Adrenal gland (tissue), 12 donors: ENCODE measurements around the gene ZNF32. TPM values are rescaled to one million over a fixed set of nuclear protein-coding genes. Genes with fewer than 3 reads are reported as not detected.

Experiments
- DNase-seq, 7 donors: peaks; one replicate each; pipeline ENCODE4 v3.0.0-alpha.2; 2019 to 2020
- H3K27ac ChIP-seq, 5 donors: fragments of 200-600 bp; sonication (generic) in 4 of 5; 1 replicate in 3 of 5; 2 replicates in 2 of 5; pipeline versions ENCODE4 v1.5.1 to v1.8.0; 2016 to 2020; ENCODE audit warnings: mild to moderate bottlenecking in 1 of 5
- H3K27me3 ChIP-seq: fragments of 200-600 bp; 2 replicates; pipeline ENCODE4 v1.8.0; 2021
- H3K36me3 ChIP-seq, 2 donors: fragments of 200-600 bp; replicated peaks in 1 of 2; 1 replicate in 1 of 2; 2 replicates in 1 of 2; pipeline versions ENCODE4 v1.5.1 to v1.8.0; 2018 to 2022
- H3K4me1 ChIP-seq, 2 donors: fragments of 200-600 bp; replicated peaks in 1 of 2; 1 replicate in 1 of 2; 2 replicates in 1 of 2; pipeline versions ENCODE4 v1.5.1 to v1.8.0; 2018 to 2021
- H3K4me3 ChIP-seq, 4 donors: fragments of 200-600 bp; sonication (generic) in 3 of 4; one replicate each; pipeline ENCODE4 v1.5.1; 2016 to 2018
- H3K9me3 ChIP-seq, 3 donors: fragments of 200-600 bp; sonication (generic) in 1 of 3; replicated peaks in 1 of 3; 1 replicate in 2 of 3; 2 replicates in 1 of 3; pipeline versions ENCODE4 v1.5.1 to v1.8.0; 2016 to 2021
- POLR2A ChIP-seq, 2 donors: fragments of 450-650 bp; IDR thresholded peaks; one replicate each; pipeline ENCODE4 v1.6.1; 2017; ENCODE audit warnings: antibody characterized with exemption in 2 of 2, mild to moderate bottlenecking in 2 of 2, moderate library complexity in 1 of 2
- WGBS, 4 donors: extraction: QIAGEN DNeasy Blood & Tissue Kit in 2 of 4; methylation state at CpG; one replicate each; pipeline versions ENCODE4 v1.1.5 to v1.1.7; 2013 to 2017; 5-methylcytosine and 5-hydroxymethylcytosine counted together
- intact Hi-C, 2 donors: fragments of 100-400 bp; cut with DNase I; formaldehyde crosslinking; loops; one replicate each; pipeline versions ENCODE4 v1.14.1 to v1.15.0; 2022 to 2023
- polyA plus RNA-seq, 3 donors: library from polyadenylated mRNA; stranded (reverse); fragments of 200-250 nt in 2 of 3; fragments of 350-450 nt in 1 of 3; fragmentation: Illumina TruSeq in 1 of 3; extraction: RNeasy Lipid Tissue Mini Kit (QIAGEN cat#74804) in 1 of 3; gene quantifications; one replicate each; pipeline ENCODE4 v1.2.3, GENCODE V29; 2013 to 2014
- total RNA-seq, 9 donors: library from RNA; depleted of rRNA in 4 of 9; stranded (reverse); fragments of >200 nt in 4 of 9; fragments of 120-200 nt in 1 of 9; fragmentation: NEBNext Ultra II Directional in 1 of 9; extraction: Animal tissue kit (Norgen Biotek cat#: 25700) in 1 of 9; gene quantifications; one replicate each; pipeline versions ENCODE4 v1.1.0 to v1.2.4, GENCODE V29; 2013 to 2023
- TF ChIP-seq, protein P1 (sequence below), 6 experiments: fragments of 450-650 bp in 4 of 6; fragments of 200-600 bp in 2 of 6; sonication (generic) in 1 of 6; IDR thresholded peaks; 1 replicate in 5 of 6; 2 replicates in 1 of 6; pipeline versions ENCODE4 v1.5.1 to v1.8.0; 2016 to 2021; ENCODE audit warnings: antibody characterized with exemption in 6 of 6, mild to moderate bottlenecking in 2 of 6, moderate library complexity in 1 of 6
- donor health status: healthy with polysubstance abuse.
- donor health status: Bipolar disorder and iron deficiency.
- donor health status: DM: yes; HTN: yes; CAD: no.
- donor health status: DM: no; HTN: no; CAD: no.
- donor health status: DM: no; HTN: no; CAD: no.
- donor health status: DM: yes; HTN: yes; CAD: no.

The ZNF32 gene
- total and polyA plus RNA-seq, 12 donors, result 18.0 to 77.8 (median 42.5) TPM

- Histone ChIP-seq H3K9me3 (no peaks in the 10 kb centered on the region), H3K27ac (no peak overlapping the region), H3K4me1 (peaks cover 0 to 13% of the 10 kb centered on the region in 2 donors), H3K27me3 (no peaks in the 10 kb centered on the region), H3K36me3 (no peaks in the 10 kb centered on the region), H3K4me3 (no peak overlapping the region)
- no peak for DNase-seq
- 92 to 96% (median 93%) methylated on average over 16 of the region's 16 CpGs for WGBS, 4 donors
- TF ChIP-seq, protein P1, sequence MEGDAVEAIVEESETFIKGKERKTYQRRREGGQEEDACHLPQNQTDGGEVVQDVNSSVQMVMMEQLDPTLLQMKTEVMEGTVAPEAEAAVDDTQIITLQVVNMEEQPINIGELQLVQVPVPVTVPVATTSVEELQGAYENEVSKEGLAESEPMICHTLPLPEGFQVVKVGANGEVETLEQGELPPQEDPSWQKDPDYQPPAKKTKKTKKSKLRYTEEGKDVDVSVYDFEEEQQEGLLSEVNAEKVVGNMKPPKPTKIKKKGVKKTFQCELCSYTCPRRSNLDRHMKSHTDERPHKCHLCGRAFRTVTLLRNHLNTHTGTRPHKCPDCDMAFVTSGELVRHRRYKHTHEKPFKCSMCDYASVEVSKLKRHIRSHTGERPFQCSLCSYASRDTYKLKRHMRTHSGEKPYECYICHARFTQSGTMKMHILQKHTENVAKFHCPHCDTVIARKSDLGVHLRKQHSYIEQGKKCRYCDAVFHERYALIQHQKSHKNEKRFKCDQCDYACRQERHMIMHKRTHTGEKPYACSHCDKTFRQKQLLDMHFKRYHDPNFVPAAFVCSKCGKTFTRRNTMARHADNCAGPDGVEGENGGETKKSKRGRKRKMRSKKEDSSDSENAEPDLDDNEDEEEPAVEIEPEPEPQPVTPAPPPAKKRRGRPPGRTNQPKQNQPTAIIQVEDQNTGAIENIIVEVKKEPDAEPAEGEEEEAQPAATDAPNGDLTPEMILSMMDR (IDR thresholded peaks at IDR 0.05), result no peak
- no peak for TF ChIP-seq POLR2A (IDR thresholded peaks at IDR 0.05)
- intact Hi-C loops, result loop anchor here in 1 of 2 donors (10.0 kb wide), 1 partner anchor 209 kb away; no protein-coding TSS in a partner anchor
These were observed 47.0 kb upstream of the ZNF32 start for GRCh38 chr10:43695730-43696129.

DNA sequence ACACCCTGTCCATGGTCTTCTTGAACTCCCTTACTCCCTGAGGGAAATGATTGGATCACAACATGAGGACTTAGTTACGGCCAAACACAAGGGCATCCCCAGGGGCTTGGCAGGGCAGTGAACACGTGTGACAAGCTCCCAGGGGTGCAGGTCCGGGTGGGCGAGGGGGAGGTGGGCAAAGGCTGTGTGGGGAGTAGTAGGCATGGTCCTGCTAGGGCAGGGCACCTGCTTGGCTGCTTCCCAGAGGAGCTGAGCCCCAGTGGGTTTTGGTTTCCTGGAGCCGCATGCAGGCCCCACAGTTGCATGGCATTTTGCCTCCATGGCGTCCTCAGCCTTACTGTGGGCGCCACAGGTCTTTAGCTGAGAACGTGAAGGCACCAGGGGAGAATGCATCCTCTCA, 46.6 kb upstream of the ZNF32 start:
- intact Hi-C loops, result loop anchor here in 1 of 2 donors (10.0 kb wide), 1 partner anchor 209 kb away; no protein-coding TSS in a partner anchor
- no peak overlapping the region for H3K4me3 ChIP-seq
- WGBS, 4 donors, result 75 to 81% (median 78%) methylated on average over 5 to 8 of the region's 8 CpGs
- no peak overlapping the region for H3K27ac ChIP-seq
- H3K4me1 ChIP-seq, result peaks cover 2 to 15% of the 10 kb centered on the region in 2 donors
- no peaks in the 10 kb centered on the region for H3K9me3 ChIP-seq
- no peaks in the 10 kb centered on the region for H3K36me3 ChIP-seq
- TF ChIP-seq, protein P1 (IDR thresholded peaks at IDR 0.05), result no peak
- TF ChIP-seq POLR2A (IDR thresholded peaks at IDR 0.05), result no peak
- DNase-seq, result no peak
- no peaks in the 10 kb centered on the region for H3K27me3 ChIP-seq

DNA sequence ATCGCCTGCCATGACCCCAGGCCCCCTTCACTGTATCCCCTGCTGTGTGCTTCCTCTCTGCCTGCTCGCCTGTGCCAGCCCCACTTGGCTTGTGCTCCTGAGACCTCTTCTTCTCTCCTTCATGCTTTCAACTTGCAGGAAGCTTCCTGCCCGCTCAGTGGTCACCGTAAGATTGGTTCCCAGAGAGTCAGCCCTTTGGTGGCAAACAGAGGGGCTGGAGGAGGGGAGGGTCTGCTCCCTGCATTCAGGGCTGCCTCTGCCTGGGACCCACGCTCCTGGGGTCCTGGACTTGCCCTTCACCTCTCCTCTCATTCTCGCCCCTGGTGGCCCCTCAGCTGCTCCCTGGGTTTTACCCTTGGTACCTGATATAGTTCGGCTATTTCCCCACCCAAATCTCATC, 45.8 kb upstream of the ZNF32 start:
- Histone ChIP-seq H3K27me3 (no peaks in the 10 kb centered on the region), H3K9me3 (no peaks in the 10 kb centered on the region), H3K4me1 (peaks cover 3 to 18% of the 10 kb centered on the region in 2 donors), H3K36me3 (no peaks in the 10 kb centered on the region), H3K27ac (no peak overlapping the region), H3K4me3 (no peak overlapping the region)
- TF ChIP-seq, protein P1 (IDR thresholded peaks at IDR 0.05), result no peak
- no peak for TF ChIP-seq POLR2A (IDR thresholded peaks at IDR 0.05)
- no peak for DNase-seq
- intact Hi-C loops, result loop anchor here in 1 of 2 donors (5.0 to 10.0 kb wide), 2 partner anchors 210 to 618 kb away; no protein-coding TSS in a partner anchor
- WGBS, 4 donors, result 73 to 88% (median 82%) methylated on average over 7 of the region's 7 CpGs

- 45 to 76% (median 66%) methylated on average over 3 of the region's 3 CpGs for WGBS, 4 donors
- TF ChIP-seq POLR2A (IDR thresholded peaks at IDR 0.05), result no peak
- TF ChIP-seq, protein P1 (IDR thresholded peaks at IDR 0.05), result no peak
These were observed 44.9 kb upstream of the ZNF32 start for GRCh38 chr10:43693602-43694001.

More at GRCh38 chr10:43693602-43694001, 44.9 kb upstream of the ZNF32 start:
- Histone ChIP-seq H3K27ac (no peak overlapping the region), H3K9me3 (no peaks in the 10 kb centered on the region), H3K27me3 (no peaks in the 10 kb centered on the region), H3K36me3 (no peaks in the 10 kb centered on the region), H3K4me1 (peaks cover 3 to 18% of the 10 kb centered on the region in 2 donors), H3K4me3 (no peak overlapping the region)
- intact Hi-C loops, result loop anchor here in 1 of 2 donors (5.0 to 10.0 kb wide), 2 partner anchors 211 to 619 kb away; no protein-coding TSS in a partner anchor
- no peak for DNase-seq
